Activated T-cell treated with anti-CD3 and anti-CD28 coated beads, Interleukin-2, amount 50 U/mL, for 24 hours (primary cell): ENCODE results near the gene DNHD1.
"Not testable (repeated sequence)": the region's sequence is repeated elsewhere in the genome, so short reads cannot be mapped to it uniquely, and the experiment has no call there.

Experiments used
- DNase-seq: peaks from one replicate; pipeline ENCODE4 v3.0.0-alpha.2; 2020
- H3K27ac Mint-ChIP-seq: 2 replicates; pipeline ENCODE4 v1.8.0; 2020; ENCODE audit warnings: mild to moderate bottlenecking, mixed read lengths
- H3K27me3 Mint-ChIP-seq: 2 replicates; pipeline ENCODE4 v1.8.0; 2020; ENCODE audit warnings: mixed read lengths
- H3K36me3 Mint-ChIP-seq: 2 replicates; pipeline ENCODE4 v1.8.0; 2020; ENCODE audit warnings: low read depth, mixed read lengths
- H3K4me1 Mint-ChIP-seq: 2 replicates; pipeline ENCODE4 v1.8.0; 2020; ENCODE audit warnings: low read depth, mixed read lengths
- H3K4me3 Mint-ChIP-seq: 2 replicates; pipeline ENCODE4 v1.8.0; 2020; ENCODE audit warnings: mild to moderate bottlenecking, moderate library complexity, mixed read lengths
- H3K9me3 Mint-ChIP-seq: 2 replicates; pipeline ENCODE4 v1.8.0; 2020; ENCODE audit warnings: mixed read lengths

DNHD1 gene

GRCh38 chr11:6488342-6488741 lies 8.7 kb upstream of the DNHD1 start:
- DNase-seq, result no peak
- peaks cover 8% of the 10 kb centered on the region for H3K4me1 Mint-ChIP-seq
- peaks cover 35% of the 10 kb centered on the region for H3K36me3 Mint-ChIP-seq
- no peaks in the 10 kb centered on the region for H3K27me3 Mint-ChIP-seq
- peak overlapping the region; percentile 12 for H3K27ac Mint-ChIP-seq
- H3K4me3 Mint-ChIP-seq, result no peak overlapping the region
- H3K9me3 Mint-ChIP-seq, result no peaks in the 10 kb centered on the region

GRCh38 chr11:6488821-6489220 lies 8.3 kb upstream of the DNHD1 start:
- Mint-ChIP-seq H3K27ac (peak overlapping the region; percentile 23), H3K4me3 (no peak overlapping the region), H3K9me3 (no peaks in the 10 kb centered on the region)

GRCh38 chr11:6489306-6489705 lies 7.8 kb upstream of the DNHD1 start:
- peaks cover 3% of the 10 kb centered on the region for H3K4me1 Mint-ChIP-seq
- H3K36me3 Mint-ChIP-seq, result peaks cover 38% of the 10 kb centered on the region
- H3K27me3 Mint-ChIP-seq, result no peaks in the 10 kb centered on the region
- H3K9me3 Mint-ChIP-seq, result no peaks in the 10 kb centered on the region
- H3K4me3 Mint-ChIP-seq, result no peak overlapping the region
- peak overlapping the region; percentile 23 for H3K27ac Mint-ChIP-seq
- DNase-seq, result no peak

More at GRCh38 chr11:6488821-6489220, 8.3 kb upstream of the DNHD1 start:
- Mint-ChIP-seq H3K27me3 (no peaks in the 10 kb centered on the region), H3K4me1 (peaks cover 3% of the 10 kb centered on the region), H3K36me3 (peaks cover 35% of the 10 kb centered on the region)
- DNase-seq, result no peak

- Mint-ChIP-seq H3K4me3 (no peak overlapping the region), H3K27me3 (no peaks in the 10 kb centered on the region), H3K4me1 (peaks cover 2% of the 10 kb centered on the region), H3K36me3 (peaks cover 87% of the 10 kb centered on the region), H3K9me3 (no peaks in the 10 kb centered on the region), H3K27ac (no peak overlapping the region)
- no peak for DNase-seq
Observed at GRCh38 chr11:6498121-6498520, 1.0 kb downstream of the DNHD1 start.

GRCh38 chr11:6498544-6498943 lies 1.5 kb downstream of the DNHD1 start:
- no peaks in the 10 kb centered on the region for H3K9me3 Mint-ChIP-seq
- DNase-seq, result no peak
- peaks cover 87% of the 10 kb centered on the region for H3K36me3 Mint-ChIP-seq
- no peak overlapping the region for H3K4me3 Mint-ChIP-seq
- no peak overlapping the region for H3K27ac Mint-ChIP-seq
- no peaks in the 10 kb centered on the region for H3K27me3 Mint-ChIP-seq
- peaks cover 2% of the 10 kb centered on the region for H3K4me1 Mint-ChIP-seq

- DNase-seq, result no peak
- H3K36me3 Mint-ChIP-seq, result peaks cover 80% of the 10 kb centered on the region
- no peaks in the 10 kb centered on the region for H3K27me3 Mint-ChIP-seq
- H3K9me3 Mint-ChIP-seq, result no peaks in the 10 kb centered on the region
- peaks cover 2% of the 10 kb centered on the region for H3K4me1 Mint-ChIP-seq
- no peak overlapping the region for H3K4me3 Mint-ChIP-seq
- peak overlapping the region; percentile 0 for H3K27ac Mint-ChIP-seq
Observed at GRCh38 chr11:6502382-6502781, 5.3 kb downstream of the DNHD1 start.

- Mint-ChIP-seq H3K4me1 (peaks cover 2% of the 10 kb centered on the region), H3K9me3 (no peaks in the 10 kb centered on the region), H3K27ac (no peak overlapping the region), H3K27me3 (no peaks in the 10 kb centered on the region), H3K36me3 (peaks cover 72% of the 10 kb centered on the region), H3K4me3 (no peak overlapping the region)
- no peak for DNase-seq
Observed at GRCh38 chr11:6504166-6504565, 7.1 kb downstream of the DNHD1 start.

GRCh38 chr11:6505577-6506240 lies 8.6 kb downstream of the DNHD1 start:
- Mint-ChIP-seq H3K27ac (no peak overlapping the region), H3K4me1 (peaks cover 2% of the 10 kb centered on the region), H3K36me3 (peaks cover 73% of the 10 kb centered on the region), H3K4me3 (no peak overlapping the region), H3K27me3 (no peaks in the 10 kb centered on the region), H3K9me3 (no peaks in the 10 kb centered on the region)
- no peak for DNase-seq

GRCh38 chr11:6516865-6517264 lies 19.8 kb downstream of the DNHD1 start:
- DNase-seq, result no peak
- Mint-ChIP-seq H3K27me3 (no peaks in the 10 kb centered on the region), H3K36me3 (peaks cover 92% of the 10 kb centered on the region), H3K4me1 (no peaks in the 10 kb centered on the region), H3K9me3 (no peaks in the 10 kb centered on the region), H3K27ac (no peak overlapping the region), H3K4me3 (no peak overlapping the region)

GRCh38 chr11:6520265-6520664 lies 23.2 kb downstream of the DNHD1 start:
- peaks cover 27% of the 10 kb centered on the region for H3K4me1 Mint-ChIP-seq
- H3K4me3 Mint-ChIP-seq, result no peak overlapping the region
- no peak overlapping the region for H3K27ac Mint-ChIP-seq
- no peak for DNase-seq
- H3K36me3 Mint-ChIP-seq, result peaks cover 86% of the 10 kb centered on the region
- no peaks in the 10 kb centered on the region for H3K9me3 Mint-ChIP-seq
- no peaks in the 10 kb centered on the region for H3K27me3 Mint-ChIP-seq

- peaks cover 75% of the 10 kb centered on the region for H3K36me3 Mint-ChIP-seq
- DNase-seq, H3K27ac Mint-ChIP-seq: not testable (repeated sequence)
Observed at GRCh38 chr11:6521946-6522345, 24.9 kb downstream of the DNHD1 start.

GRCh38 chr11:6523253-6523652 lies 26.2 kb downstream of the DNHD1 start:
- no peaks in the 10 kb centered on the region for H3K9me3 Mint-ChIP-seq
- H3K36me3 Mint-ChIP-seq, result peaks cover 74% of the 10 kb centered on the region
- H3K4me1 Mint-ChIP-seq, result peaks cover 50% of the 10 kb centered on the region
- no peak overlapping the region for H3K4me3 Mint-ChIP-seq
- peak overlapping the region; percentile 75 for H3K27ac Mint-ChIP-seq
- H3K27me3 Mint-ChIP-seq, result no peaks in the 10 kb centered on the region
- DNase-seq, result no peak

More at GRCh38 chr11:6521946-6522345, 24.9 kb downstream of the DNHD1 start:
- H3K27me3 Mint-ChIP-seq, H3K9me3 Mint-ChIP-seq, H3K4me3 Mint-ChIP-seq: not testable (repeated sequence)
- H3K4me1 Mint-ChIP-seq, result peaks cover 43% of the 10 kb centered on the region

- Mint-ChIP-seq H3K4me3 (peak overlapping the region; percentile 56), H3K27ac (peak overlapping the region; percentile 90), H3K9me3 (no peaks in the 10 kb centered on the region), H3K4me1 (peaks cover 50% of the 10 kb centered on the region), H3K36me3 (peaks cover 55% of the 10 kb centered on the region), H3K27me3 (no peaks in the 10 kb centered on the region)
- DNase-seq, result no peak
Observed at GRCh38 chr11:6526411-6527135, 29.5 kb downstream of the DNHD1 start.

GRCh38 chr11:6529266-6529665 lies 32.2 kb downstream of the DNHD1 start:
- H3K27ac Mint-ChIP-seq, result no peak overlapping the region
- peaks cover 58% of the 10 kb centered on the region for H3K36me3 Mint-ChIP-seq

GRCh38 chr11:6530848-6531247 lies 33.8 kb downstream of the DNHD1 start:
- peaks cover 53% of the 10 kb centered on the region for H3K36me3 Mint-ChIP-seq
- no peak overlapping the region for H3K27ac Mint-ChIP-seq
- H3K27me3 Mint-ChIP-seq, result no peaks in the 10 kb centered on the region
- H3K4me3 Mint-ChIP-seq, result no peak overlapping the region
- no peak for DNase-seq
- peaks cover 17% of the 10 kb centered on the region for H3K4me1 Mint-ChIP-seq
- no peaks in the 10 kb centered on the region for H3K9me3 Mint-ChIP-seq

More at GRCh38 chr11:6529266-6529665, 32.2 kb downstream of the DNHD1 start:
- Mint-ChIP-seq H3K9me3 (no peaks in the 10 kb centered on the region), H3K4me3 (no peak overlapping the region), H3K27me3 (no peaks in the 10 kb centered on the region), H3K4me1 (peaks cover 33% of the 10 kb centered on the region)
- DNase-seq, result no peak
